ENCODE results near the gene EEFSEC. TPM values are rescaled to one million over a fixed set of nuclear protein-coding genes. Genes with fewer than 3 reads are reported as not detected.

EEFSEC gene
- total and polyA plus RNA-seq, 2 of the 4 experiments (the other 2 are of a cell fraction) = 4.5 to 9.3 TPM

DNA sequence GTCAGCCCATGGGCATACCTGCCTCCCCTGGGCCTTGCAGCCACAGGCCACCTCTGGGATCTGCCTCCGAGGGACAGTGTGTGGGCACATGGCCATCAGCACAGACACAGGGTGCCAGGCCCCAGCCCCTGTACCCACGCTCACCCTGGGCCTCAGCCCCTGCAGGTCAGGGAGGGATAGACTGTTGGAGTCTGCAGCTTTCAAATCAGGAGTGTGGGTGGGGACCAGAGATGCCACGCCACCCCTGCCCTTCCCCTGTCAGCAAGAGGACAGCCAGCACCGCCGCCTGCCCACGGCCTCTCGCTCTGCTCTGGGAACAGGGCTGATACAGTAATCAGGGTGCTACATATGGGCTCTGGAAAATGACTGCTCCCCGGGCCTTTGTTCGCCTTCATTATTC lies 240.8 kb downstream of the EEFSEC start:
- H2BK20ac ChIP-seq (ENCODE audit: low read depth, low read length) = no peak overlapping the region
- DNase-seq (no peak), ATAC-seq (ENCODE audit: low read depth) (no peak)
- no peak overlapping the region for H3K4ac ChIP-seq (ENCODE audit: low read depth, low read length)
- ChIA-PET POLR2A (ENCODE audit: unreplicated experiment) (no interaction called here), CTCF (no interaction called here)
- H3K4me2 ChIP-seq (ENCODE audit: low read depth, low read length) = no peak overlapping the region
- no peak overlapping the region for H2BK15ac ChIP-seq (ENCODE audit: low read depth, low read length)
- H2AK5ac ChIP-seq (ENCODE audit: low read depth, low read length) = no peak overlapping the region
- no peak overlapping the region for H2AK9ac ChIP-seq (replicated peaks; ENCODE audit: low read depth, low read length, poor library complexity)
- H4K91ac ChIP-seq (ENCODE audit: insufficient read depth, low read depth, low read length) = no peak overlapping the region
- no peaks in the 10 kb centered on the region for H3K36me3 ChIP-seq (ENCODE audit: control insufficient read depth, insufficient read depth, low read length)
- H3K56ac ChIP-seq (ENCODE audit: extremely low read depth, insufficient read depth, low read length) = no peak overlapping the region
- no peaks in the 10 kb centered on the region for H3K9me3 ChIP-seq (ENCODE audit: control insufficient read depth, insufficient read depth, low read length)
- no peak overlapping the region for H3K27ac ChIP-seq (ENCODE audit: insufficient read depth, low read length)
- H3K18ac ChIP-seq (ENCODE audit: low read depth, low read length) = no peak overlapping the region
- no peaks in the 10 kb centered on the region for H3K27me3 ChIP-seq (ENCODE audit: control insufficient read depth, insufficient read depth, low read length)
- in situ Hi-C loops (cut with MboI; ENCODE audit: low sequenced_read_pairs) = no loop called here
- no peak overlapping the region for H3K9ac ChIP-seq (ENCODE audit: low read depth, low read length)
- H4K5ac ChIP-seq (ENCODE audit: low read depth, low read length) = no peak overlapping the region
- no peaks in the 10 kb centered on the region for H3K9me1 ChIP-seq (ENCODE audit: insufficient read depth, low read length)
- 100% methylated on average over 5 of the region's 9 CpGs; no CpG with 5 or more reads in 1 of the 2 experiments for WGBS, 2 experiments (ENCODE audit: extremely low coverage in 2 of 2, insufficient read length in 1 of 2)
- TF ChIP-seq USF2 (IDR thresholded peaks at IDR 0.05; ENCODE audit: low read depth, low read length) (no peak), MAFK (IDR thresholded peaks at IDR 0.05; ENCODE audit: low read depth, low read length) (no peak), MXI1 (IDR thresholded peaks at IDR 0.05; ENCODE audit: borderline replicate concordance, low read depth, low read length) (no peak), POLR2A (IDR thresholded peaks at IDR 0.05; ENCODE audit: low read depth, low read length) (no peak), ELK1 (IDR thresholded peaks at IDR 0.05; ENCODE audit: borderline replicate concordance, low read depth, low read length) (no peak), CHD1 (IDR thresholded peaks at IDR 0.05; ENCODE audit: low read depth, low read length) (no peak), NFE2L2 (IDR thresholded peaks at IDR 0.05; ENCODE audit: low read depth, low read length) (no peak), RAD21 (IDR thresholded peaks at IDR 0.05; ENCODE audit: low read length) (no peak), RCOR1 (IDR thresholded peaks at IDR 0.05; ENCODE audit: insufficient replicate concordance, low read length) (no peak), SMC3 (IDR thresholded peaks at IDR 0.05; ENCODE audit: low read depth, low read length) (no peak)
- no peaks in the 10 kb centered on the region for H3K79me1 ChIP-seq (ENCODE audit: low read depth in 1 of 2, low read length in 2 of 2)
- H4K8ac ChIP-seq (ENCODE audit: low read depth in 2 of 2, low read length in 2 of 2) = no peak overlapping the region
- dilution Hi-C loops (cut with HindIII; ENCODE audit: low sequenced_read_pairs, unreplicated experiment) = no loop called here
- intact Hi-C loops (cut with micrococcal nuclease) = no loop called here
- BruUV-seq (replicated peaks) = no TSS peak
- H4K20me1 ChIP-seq (ENCODE audit: insufficient read depth, low read length) = peaks cover 4% of the 10 kb centered on the region; the same call in 1 of the 2 replicates
- H2BK120ac ChIP-seq (ENCODE audit: low read depth, low read length) = no peak overlapping the region
- H3K4me1 ChIP-seq (ENCODE audit: control insufficient read depth, insufficient read depth, low read length) = peaks cover 5% of the 10 kb centered on the region; the same call in 1 of the 2 replicates
- no peak overlapping the region for H2AFZ ChIP-seq (replicated peaks; ENCODE audit: low read length, poor library complexity)
- H3K14ac ChIP-seq (replicated peaks; ENCODE audit: low read depth, low read length) = no peak overlapping the region
- H2BK5ac ChIP-seq (ENCODE audit: low read depth, low read length, poor library complexity, severe bottlenecking) = no peak overlapping the region
- H3K4me3 ChIP-seq (ENCODE audit: insufficient read depth, low read depth, low read length) = no peak overlapping the region
- H3K23ac ChIP-seq (ENCODE audit: low read depth, low read length) = no peak overlapping the region
